ENCODE results near the gene MPDZ.

MPDZ gene

DNA sequence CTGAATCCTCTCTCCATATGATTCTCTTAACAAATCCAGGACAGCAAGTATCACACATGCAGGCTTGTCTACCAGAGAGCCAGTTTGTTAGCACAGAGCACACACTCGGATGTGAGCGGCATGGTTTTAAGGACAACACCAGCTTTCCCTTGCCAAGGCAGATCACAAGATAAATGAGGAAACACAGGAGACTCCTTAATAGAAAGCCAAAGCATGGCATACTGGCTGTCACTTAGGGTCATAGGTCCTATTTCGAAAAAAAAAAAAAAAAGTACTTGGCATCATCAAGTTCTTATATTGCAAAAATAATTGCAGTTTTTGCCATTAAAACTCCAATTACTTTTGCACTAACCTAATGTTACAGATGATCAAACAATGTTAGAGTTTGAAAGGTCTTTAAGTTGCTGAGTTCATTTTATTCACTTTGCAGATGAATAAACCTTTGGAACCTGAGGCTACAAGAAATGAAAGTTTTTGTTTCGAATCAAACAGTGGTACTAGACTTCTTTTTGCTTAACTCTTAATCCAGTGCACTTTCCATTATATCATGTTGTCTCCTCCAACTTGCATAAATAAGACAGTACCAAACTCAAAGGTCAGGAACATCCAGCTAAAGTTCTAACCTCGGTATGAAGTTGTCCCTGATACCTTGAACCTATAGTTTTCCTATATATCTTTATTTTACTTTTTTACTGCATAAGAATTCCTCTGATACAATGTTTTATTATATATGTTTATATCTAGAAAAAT lies 138.5 kb downstream of the MPDZ start:
- no peak for DNase-seq (ENCODE audit: low read depth in 2 of 2)

- DNase-seq (ENCODE audit: low read depth in 2 of 2) = no peak
Observed at GRCh38 chr9:13139641-13140171, 139.8 kb downstream of the MPDZ start.

- DNase-seq (ENCODE audit: low read depth in 2 of 2) = no peak
Observed at GRCh38 chr9:13137426-13137825, 142.1 kb downstream of the MPDZ start.

- no peak for DNase-seq (ENCODE audit: low read depth in 2 of 2)
Observed at GRCh38 chr9:13131991-13132390, 147.5 kb downstream of the MPDZ start.

- DNase-seq (ENCODE audit: low read depth in 2 of 2) = no peak
Observed at GRCh38 chr9:13131416-13131815, 148.1 kb downstream of the MPDZ start.

- no peak for DNase-seq (ENCODE audit: low read depth in 2 of 2)
Observed at GRCh38 chr9:13128266-13128860, 151.1 kb downstream of the MPDZ start.

GRCh38 chr9:13127131-13127530 lies 152.4 kb downstream of the MPDZ start:
- no peak for DNase-seq (ENCODE audit: low read depth in 2 of 2)

DNA sequence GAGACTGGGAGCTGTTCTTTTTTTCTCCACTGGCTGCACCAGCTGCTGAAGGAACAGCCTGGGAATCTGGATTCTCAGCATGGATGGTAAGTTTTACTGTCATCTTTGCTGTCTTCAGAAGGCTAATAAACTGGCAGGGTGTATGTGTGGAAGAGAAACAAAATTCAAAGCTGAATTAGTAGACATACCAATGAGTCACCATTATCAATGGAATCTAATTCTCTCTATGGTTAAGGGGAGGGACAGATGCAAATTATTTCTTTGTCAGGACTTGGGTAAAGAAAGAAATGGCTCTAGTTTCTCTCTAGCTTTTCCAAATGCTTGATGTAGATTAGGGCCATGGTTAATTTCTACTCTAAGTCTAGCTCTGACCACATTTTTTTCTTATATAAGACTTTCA lies 154.2 kb downstream of the MPDZ start:
- no peak for DNase-seq (ENCODE audit: low read depth in 2 of 2)

DNA sequence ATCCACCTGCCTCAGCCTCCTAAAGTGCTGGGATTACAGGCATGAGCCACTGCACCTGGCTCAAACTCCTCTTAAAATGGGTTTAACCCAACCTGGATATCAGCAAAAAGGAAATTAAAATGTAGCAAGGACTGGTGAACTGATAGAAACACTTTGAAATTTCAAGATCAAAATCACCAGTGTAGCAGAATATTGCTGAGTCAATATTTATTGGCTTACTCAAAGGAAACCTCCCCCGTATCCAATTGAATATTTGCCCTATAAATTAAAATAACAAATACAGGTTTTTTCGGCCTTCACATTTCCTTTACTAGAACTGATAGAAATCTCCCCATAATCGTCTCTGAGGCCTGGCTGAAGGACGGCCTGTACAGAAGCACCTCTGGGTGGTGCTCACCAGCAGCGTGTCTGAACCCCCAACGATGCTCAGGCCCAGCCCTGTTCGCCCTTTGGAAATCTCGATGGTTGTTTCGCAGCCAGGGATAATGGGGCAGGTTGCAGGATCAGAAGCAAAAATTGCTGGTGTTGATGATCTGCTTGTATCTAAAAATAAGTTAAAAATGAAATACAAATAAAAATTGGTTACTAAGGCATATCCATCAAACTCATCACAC lies 156.6 kb downstream of the MPDZ start:
- no peak for DNase-seq (ENCODE audit: low read depth in 2 of 2)

- no peak for DNase-seq (ENCODE audit: low read depth in 2 of 2)
Observed at GRCh38 chr9:13118313-13118712, 161.2 kb downstream of the MPDZ start.

- DNase-seq (ENCODE audit: low read depth in 2 of 2) = no peak
Observed at GRCh38 chr9:13116292-13116691, 163.2 kb downstream of the MPDZ start.

DNA sequence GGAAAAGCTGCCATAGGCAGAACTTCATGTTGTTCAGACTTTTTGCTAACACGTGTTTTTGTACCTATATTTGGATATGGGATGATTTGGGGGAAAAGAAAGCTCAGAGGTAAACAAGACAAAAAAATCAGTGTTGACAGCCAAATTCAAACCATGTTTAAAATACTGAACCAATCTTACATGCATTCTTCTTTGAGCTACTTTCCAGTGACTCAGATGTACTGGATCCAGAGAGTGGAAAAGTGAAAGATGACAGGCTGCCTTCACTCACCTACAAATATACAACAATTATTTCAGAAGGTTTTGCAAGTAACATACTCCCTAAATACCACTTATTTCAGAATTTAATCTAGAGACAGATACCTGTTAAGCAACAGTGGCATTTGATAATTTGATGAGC lies 165.7 kb downstream of the MPDZ start:
- DNase-seq (ENCODE audit: low read depth in 2 of 2) = no peak

GRCh38 chr9:13113216-13113615 lies 166.3 kb downstream of the MPDZ start:
- no peak for DNase-seq (ENCODE audit: low read depth in 2 of 2)

DNA sequence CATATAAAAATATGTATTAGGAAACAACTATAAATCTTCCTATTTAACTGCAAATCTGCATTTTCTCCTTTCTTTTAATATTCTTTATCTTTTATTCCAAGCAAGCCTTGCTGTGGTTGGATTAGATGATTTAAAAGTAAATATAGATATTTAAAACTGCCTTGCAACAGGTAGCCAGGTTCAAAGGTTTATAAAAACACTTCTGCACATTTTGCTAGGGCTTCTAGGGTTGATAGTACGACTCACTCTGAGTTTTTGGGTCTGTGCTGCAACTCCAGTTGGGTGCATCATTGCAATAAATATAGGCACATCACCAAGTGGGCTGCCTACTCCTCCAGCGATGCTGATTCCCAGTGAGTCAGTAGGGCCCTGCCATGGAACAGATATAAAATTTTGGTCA lies 167.7 kb downstream of the MPDZ start:
- DNase-seq (ENCODE audit: low read depth in 2 of 2) = no peak

GRCh38 chr9:13110766-13111417 lies 168.6 kb downstream of the MPDZ start:
- no peak for DNase-seq (ENCODE audit: low read depth in 2 of 2)

DNA sequence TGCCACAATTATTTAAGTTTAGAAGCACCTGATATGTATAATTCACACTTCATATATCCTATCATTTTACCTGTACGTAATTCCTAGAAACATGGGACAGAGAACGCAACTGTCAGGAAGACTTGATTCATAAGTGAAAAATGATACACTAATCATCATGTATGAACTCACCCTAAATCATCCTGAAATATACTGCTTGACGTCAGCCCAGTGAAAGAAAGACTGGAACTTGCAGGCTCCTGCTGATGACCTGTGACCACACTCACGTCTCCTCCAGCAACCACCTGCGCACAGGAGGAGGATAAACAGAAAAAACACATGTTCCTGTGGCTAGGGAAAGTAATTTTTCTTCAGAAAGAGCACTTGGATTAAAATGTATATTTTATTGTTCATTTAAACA lies 169.7 kb downstream of the MPDZ start:
- no peak for DNase-seq (ENCODE audit: low read depth in 2 of 2)

DNA sequence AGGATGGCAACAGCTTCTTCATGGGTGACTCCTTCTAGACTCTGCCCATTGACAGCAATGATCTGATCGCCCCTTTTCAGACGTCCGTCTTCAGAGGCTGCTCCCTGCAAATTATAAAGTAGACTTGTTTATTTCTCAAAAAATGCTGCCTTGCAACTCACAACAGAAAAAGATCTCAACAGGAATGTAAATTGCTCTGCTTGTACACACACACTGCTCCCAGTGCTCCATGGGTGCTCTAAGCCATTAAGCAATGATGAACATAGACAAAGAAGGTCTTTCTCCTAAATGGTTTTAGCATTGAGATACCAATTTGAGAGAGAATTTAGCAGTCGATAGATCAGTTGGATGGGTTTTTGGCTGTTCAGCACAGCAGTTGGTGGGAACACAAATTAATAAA lies 172.5 kb downstream of the MPDZ start:
- DNase-seq (ENCODE audit: low read depth in 2 of 2) = no peak

GRCh38 chr9:13100914-13101572 lies 178.4 kb downstream of the MPDZ start:
- DNase-seq (ENCODE audit: low read depth in 2 of 2) = no peak

DNA sequence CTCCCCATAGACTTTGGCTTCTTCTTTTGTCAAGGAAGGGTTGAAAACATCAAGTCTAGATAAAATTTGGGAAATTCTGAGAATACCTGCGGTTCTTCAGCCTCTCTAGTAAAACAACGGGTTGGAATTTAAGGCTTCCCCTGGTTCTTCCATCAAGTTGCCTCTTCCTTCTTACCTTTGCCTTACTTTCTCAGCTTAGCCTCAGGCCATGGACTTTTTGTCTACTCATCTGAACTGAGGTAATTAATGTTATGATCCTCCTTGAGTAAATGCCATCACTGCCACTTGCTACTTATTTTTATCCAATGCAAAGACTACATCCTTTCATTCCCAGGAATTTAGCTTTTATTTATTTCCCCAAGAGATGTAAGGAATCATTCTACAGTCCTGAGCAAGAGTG lies 184.4 kb downstream of the MPDZ start:
- DNase-seq (ENCODE audit: low read depth in 2 of 2) = no peak

DNA sequence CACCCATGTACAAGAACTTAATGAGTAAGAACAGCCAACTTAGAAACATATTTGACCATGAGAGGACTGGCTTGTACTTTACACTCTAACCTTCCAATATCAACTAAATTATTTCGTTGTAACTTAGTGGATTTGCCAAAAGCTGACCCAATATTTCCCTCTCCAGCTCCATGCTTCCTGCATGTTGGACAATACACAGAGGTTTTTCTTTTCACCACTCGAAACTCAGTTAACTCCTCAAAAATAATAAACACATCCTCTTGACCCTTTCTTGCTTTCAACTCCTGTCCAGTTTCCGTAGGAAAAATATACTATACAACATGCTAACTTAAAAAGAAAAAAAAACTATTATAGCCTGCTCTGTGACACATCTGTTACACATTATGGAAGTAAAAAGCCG lies 188.9 kb downstream of the MPDZ start:
- no peak for DNase-seq (ENCODE audit: low read depth in 2 of 2)

DNA sequence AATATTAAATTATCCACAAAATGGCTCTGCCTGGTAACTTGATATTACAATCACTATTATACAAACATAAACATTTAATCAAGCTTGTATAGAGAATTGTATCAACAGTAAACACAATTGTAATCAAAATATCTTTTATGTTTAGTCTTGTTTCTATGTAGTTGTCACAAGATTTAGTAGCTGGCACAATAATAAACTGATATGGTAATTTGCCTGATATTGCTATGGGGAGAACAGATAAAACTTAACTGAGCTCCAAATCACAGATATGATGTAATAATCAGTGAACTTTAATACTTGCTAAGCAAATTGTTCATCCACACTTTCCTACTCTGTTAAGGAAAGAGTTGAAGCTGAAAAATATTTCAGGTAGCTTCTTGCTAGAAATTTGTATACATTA lies 189.8 kb downstream of the MPDZ start:
- no peak for DNase-seq (ENCODE audit: low read depth in 2 of 2)

Data from stimulated activated CD8-positive, alpha-beta memory T cell treated with anti-CD3 and anti-CD28 coated beads, Interleukin-7, amount 100 ng/mL, for 4 hours (primary cell).